Measurements from ENCODE around the gene ATF3. TPM values are rescaled to one million over a fixed set of nuclear protein-coding genes. Genes with fewer than 3 reads are reported as not detected.

The ATF3 gene
- total and polyA plus RNA-seq, 2 of the 4 experiments (the other 2 are of a cell fraction): 9.9 to 12.3 TPM

GRCh38 chr1:212630158-212630900 lies 21.8 kb downstream of the ATF3 start:
- no peak overlapping the region for H3K27ac ChIP-seq (ENCODE audit: insufficient read depth, low read length)
- peaks cover 7% of the 10 kb centered on the region; the same call in 1 of the 2 replicates for H3K9me1 ChIP-seq (ENCODE audit: insufficient read depth, low read length)
- H3K18ac ChIP-seq (ENCODE audit: low read depth, low read length): no peak overlapping the region
- in situ Hi-C loops (cut with MboI; ENCODE audit: low sequenced_read_pairs) (no loop called here), intact Hi-C loops (cut with micrococcal nuclease) (no loop called here), dilution Hi-C loops (cut with HindIII; ENCODE audit: low sequenced_read_pairs, unreplicated experiment) (no loop called here)
- no peak overlapping the region for H2BK15ac ChIP-seq (ENCODE audit: low read depth, low read length)
- no peak overlapping the region for H3K23ac ChIP-seq (ENCODE audit: low read depth, low read length)
- WGBS, 2 experiments (ENCODE audit: extremely low coverage in 2 of 2, insufficient read length in 1 of 2): 84% methylated on average over 4 of the region's 16 CpGs; no CpG with 5 or more reads in 1 of the 2 experiments
- peaks cover 3% of the 10 kb centered on the region for H3K4me1 ChIP-seq (ENCODE audit: control insufficient read depth, insufficient read depth, low read length)
- no peak overlapping the region for H2BK120ac ChIP-seq (ENCODE audit: low read depth, low read length)
- peak; percentile 56 for TF ChIP-seq SMC3 (IDR thresholded peaks at IDR 0.05; ENCODE audit: low read depth, low read length)
- TF ChIP-seq, protein P1, sequence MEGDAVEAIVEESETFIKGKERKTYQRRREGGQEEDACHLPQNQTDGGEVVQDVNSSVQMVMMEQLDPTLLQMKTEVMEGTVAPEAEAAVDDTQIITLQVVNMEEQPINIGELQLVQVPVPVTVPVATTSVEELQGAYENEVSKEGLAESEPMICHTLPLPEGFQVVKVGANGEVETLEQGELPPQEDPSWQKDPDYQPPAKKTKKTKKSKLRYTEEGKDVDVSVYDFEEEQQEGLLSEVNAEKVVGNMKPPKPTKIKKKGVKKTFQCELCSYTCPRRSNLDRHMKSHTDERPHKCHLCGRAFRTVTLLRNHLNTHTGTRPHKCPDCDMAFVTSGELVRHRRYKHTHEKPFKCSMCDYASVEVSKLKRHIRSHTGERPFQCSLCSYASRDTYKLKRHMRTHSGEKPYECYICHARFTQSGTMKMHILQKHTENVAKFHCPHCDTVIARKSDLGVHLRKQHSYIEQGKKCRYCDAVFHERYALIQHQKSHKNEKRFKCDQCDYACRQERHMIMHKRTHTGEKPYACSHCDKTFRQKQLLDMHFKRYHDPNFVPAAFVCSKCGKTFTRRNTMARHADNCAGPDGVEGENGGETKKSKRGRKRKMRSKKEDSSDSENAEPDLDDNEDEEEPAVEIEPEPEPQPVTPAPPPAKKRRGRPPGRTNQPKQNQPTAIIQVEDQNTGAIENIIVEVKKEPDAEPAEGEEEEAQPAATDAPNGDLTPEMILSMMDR (conservative IDR thresholded peaks at IDR 0.05; ENCODE audit: low read depth, low read length): peak; percentile 68
- TF ChIP-seq RCOR1 (IDR thresholded peaks at IDR 0.05; ENCODE audit: insufficient replicate concordance, low read length): no peak
- TF ChIP-seq RAD21 (IDR thresholded peaks at IDR 0.05; ENCODE audit: low read length): peak; percentile 67
- TF ChIP-seq, protein P2, sequence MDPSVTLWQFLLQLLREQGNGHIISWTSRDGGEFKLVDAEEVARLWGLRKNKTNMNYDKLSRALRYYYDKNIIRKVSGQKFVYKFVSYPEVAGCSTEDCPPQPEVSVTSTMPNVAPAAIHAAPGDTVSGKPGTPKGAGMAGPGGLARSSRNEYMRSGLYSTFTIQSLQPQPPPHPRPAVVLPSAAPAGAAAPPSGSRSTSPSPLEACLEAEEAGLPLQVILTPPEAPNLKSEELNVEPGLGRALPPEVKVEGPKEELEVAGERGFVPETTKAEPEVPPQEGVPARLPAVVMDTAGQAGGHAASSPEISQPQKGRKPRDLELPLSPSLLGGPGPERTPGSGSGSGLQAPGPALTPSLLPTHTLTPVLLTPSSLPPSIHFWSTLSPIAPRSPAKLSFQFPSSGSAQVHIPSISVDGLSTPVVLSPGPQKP (IDR thresholded peaks at IDR 0.05; ENCODE audit: borderline replicate concordance, low read depth, low read length): no peak
- no peak for TF ChIP-seq NFE2L2 (IDR thresholded peaks at IDR 0.05; ENCODE audit: low read depth, low read length)
- no peaks in the 10 kb centered on the region for H3K79me1 ChIP-seq (ENCODE audit: low read depth in 1 of 2, low read length in 2 of 2)
- H3K9me3 ChIP-seq (ENCODE audit: control insufficient read depth, insufficient read depth, low read length): peaks cover 3% of the 10 kb centered on the region; the same call in 1 of the 2 replicates
- H4K20me1 ChIP-seq (ENCODE audit: insufficient read depth, low read length): peaks cover 3% of the 10 kb centered on the region; the same call in 1 of the 2 replicates
- H3K9ac ChIP-seq (ENCODE audit: low read depth, low read length): no peak overlapping the region
- no peaks in the 10 kb centered on the region for H3K36me3 ChIP-seq (ENCODE audit: control insufficient read depth, insufficient read depth, low read length)
- no peak overlapping the region for H4K8ac ChIP-seq (ENCODE audit: low read depth in 2 of 2, low read length in 2 of 2)
- peaks cover 14% of the 10 kb centered on the region for H3K27me3 ChIP-seq (ENCODE audit: control insufficient read depth, insufficient read depth, low read length)
- 0 out of 2 replicates have a peak overlapping the region, but pooled peaks have one; percentile 29 for H2BK20ac ChIP-seq (ENCODE audit: low read depth, low read length)
- H3K56ac ChIP-seq (ENCODE audit: extremely low read depth, insufficient read depth, low read length): no peak overlapping the region
- H3K14ac ChIP-seq (replicated peaks; ENCODE audit: low read depth, low read length): no peak overlapping the region; the same call in 1 of the 2 replicates
- H2AFZ ChIP-seq (replicated peaks; ENCODE audit: low read length, poor library complexity): no peak overlapping the region
- no peak overlapping the region for H3K4ac ChIP-seq (ENCODE audit: low read depth, low read length)
- no peak overlapping the region for H2BK5ac ChIP-seq (ENCODE audit: low read depth, low read length, poor library complexity, severe bottlenecking)
- BruUV-seq (replicated peaks): no TSS peak
- H4K5ac ChIP-seq (ENCODE audit: low read depth, low read length): no peak overlapping the region
- ATAC-seq (ENCODE audit: low read depth) (peak; percentile 97), DNase-seq (no peak)
- 0 out of 2 replicates have a peak overlapping the region, but pooled peaks have one; percentile 16 for H4K91ac ChIP-seq (ENCODE audit: insufficient read depth, low read depth, low read length)
- no peak overlapping the region for H2AK9ac ChIP-seq (replicated peaks; ENCODE audit: low read depth, low read length, poor library complexity)
- no peak overlapping the region for H3K4me2 ChIP-seq (ENCODE audit: low read depth, low read length)
- no peak overlapping the region for H3K4me3 ChIP-seq (ENCODE audit: insufficient read depth, low read depth, low read length)
- ChIA-PET POLR2A (ENCODE audit: unreplicated experiment) (interaction anchor here (0.6 to 1.0 kb wide), 2 partner anchors 22 to 471 kb away, joined by 3 to 4 read pairs; partner anchors contain the start of gene ATF3), CTCF (no interaction called here)
- H2AK5ac ChIP-seq (ENCODE audit: low read depth, low read length): 0 out of 2 replicates have a peak overlapping the region, but pooled peaks have one; percentile 30
